GM21528 (cell line): ENCODE results near the gene COL5A1.

ENCODE experiments used
- ATAC-seq: cut with Tn5 transposase; IDR thresholded peaks from one replicate; pipeline ENCODE4 v1.9.1; 2021; ENCODE audit warnings: mild to moderate bottlenecking, moderate library complexity; ENCODE audit not compliant: unreplicated experiment, low FRiP score

COL5A1 gene

GRCh38 chr9:134735441-134736175 is 94.0 kb downstream of the COL5A1 start:
- ATAC-seq, result no peak

GRCh38 chr9:134736791-134737497 is 95.3 kb downstream of the COL5A1 start:
- ATAC-seq, result no peak

- no peak for ATAC-seq
Observed at GRCh38 chr9:134737842-134738580, 96.4 kb downstream of the COL5A1 start.

GRCh38 chr9:134738869-134739659 is 97.5 kb downstream of the COL5A1 start:
- ATAC-seq, result no peak

- no peak for ATAC-seq
Observed at GRCh38 chr9:134739660-134739968, 98.0 kb downstream of the COL5A1 start.

DNA sequence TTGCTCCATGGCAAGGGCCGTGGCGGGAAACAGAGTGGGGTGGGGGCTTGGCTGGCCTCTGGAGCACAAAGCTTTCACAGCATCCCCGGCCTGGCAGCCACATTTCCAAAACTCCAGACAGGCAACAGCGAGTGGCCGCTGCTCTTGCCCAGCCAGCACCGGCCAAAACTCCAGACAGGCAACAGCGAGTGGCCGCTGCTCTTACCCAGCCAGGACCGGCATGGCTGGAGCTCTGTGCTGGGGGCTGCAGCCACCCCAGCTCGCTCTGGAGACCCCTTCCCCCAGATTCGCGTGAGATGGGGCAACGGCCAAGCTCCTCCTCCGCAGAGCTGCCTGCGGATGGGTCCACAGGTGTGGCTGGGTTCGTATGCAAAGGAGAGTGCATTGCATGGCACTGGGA is 98.5 kb downstream of the COL5A1 start:
- no peak for ATAC-seq

- ATAC-seq, result no peak
Observed at GRCh38 chr9:134741846-134742245, 100.2 kb downstream of the COL5A1 start.

DNA sequence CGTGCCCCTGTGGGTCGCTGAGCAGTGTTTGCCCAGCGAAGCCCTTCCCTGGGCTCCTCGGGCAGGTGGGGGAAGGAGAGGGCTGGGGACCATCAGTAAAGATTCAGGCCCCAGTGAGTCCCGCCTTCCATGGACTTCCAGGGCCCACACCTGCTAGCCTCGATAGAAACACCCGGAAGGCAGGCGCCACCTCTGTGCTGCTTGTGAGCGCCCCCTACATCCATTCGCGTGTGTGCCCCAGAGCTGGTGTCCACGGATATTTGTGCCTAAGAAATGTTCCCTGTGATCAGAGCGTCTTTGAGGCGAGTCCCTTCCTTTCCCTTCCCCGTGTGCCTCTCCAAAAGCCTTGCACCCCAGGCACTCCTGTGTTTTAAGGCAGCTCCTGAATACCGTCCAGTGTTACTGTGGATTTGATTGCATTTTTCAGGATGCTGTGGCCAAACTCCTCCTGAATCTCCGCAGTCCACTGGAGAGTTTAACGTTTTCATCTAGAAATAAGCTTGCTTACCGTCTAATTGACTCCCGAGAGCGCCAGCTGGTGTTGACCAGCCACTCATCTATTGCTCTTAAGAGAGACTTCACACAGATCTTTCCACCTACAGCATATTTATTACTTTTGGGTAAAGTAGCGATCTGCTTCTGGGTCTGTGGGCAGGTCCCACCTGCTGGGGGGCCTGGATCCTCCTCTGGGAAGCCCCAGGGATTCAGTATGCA is 101.4 kb downstream of the COL5A1 start:
- ATAC-seq, result no peak

DNA sequence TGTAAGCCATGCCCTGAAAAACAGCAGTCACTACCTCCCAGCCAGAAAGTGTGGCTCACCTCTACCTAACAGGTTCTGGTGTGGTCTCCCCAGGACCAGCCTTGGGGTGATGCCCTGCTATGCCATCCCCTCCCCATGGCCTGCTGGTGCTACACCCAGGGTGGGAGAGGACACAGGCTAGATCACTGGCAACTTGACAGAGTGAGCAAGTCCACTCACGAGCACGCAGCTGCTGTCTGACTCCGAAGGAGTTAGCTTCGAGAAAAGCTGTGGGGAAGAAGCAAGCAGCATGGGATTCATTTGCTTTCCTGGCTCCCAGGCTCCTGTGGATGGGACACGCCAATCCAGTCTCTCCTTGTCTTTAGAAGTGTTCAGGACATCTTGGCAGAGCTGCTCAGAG is 102.2 kb downstream of the COL5A1 start:
- no peak for ATAC-seq

DNA sequence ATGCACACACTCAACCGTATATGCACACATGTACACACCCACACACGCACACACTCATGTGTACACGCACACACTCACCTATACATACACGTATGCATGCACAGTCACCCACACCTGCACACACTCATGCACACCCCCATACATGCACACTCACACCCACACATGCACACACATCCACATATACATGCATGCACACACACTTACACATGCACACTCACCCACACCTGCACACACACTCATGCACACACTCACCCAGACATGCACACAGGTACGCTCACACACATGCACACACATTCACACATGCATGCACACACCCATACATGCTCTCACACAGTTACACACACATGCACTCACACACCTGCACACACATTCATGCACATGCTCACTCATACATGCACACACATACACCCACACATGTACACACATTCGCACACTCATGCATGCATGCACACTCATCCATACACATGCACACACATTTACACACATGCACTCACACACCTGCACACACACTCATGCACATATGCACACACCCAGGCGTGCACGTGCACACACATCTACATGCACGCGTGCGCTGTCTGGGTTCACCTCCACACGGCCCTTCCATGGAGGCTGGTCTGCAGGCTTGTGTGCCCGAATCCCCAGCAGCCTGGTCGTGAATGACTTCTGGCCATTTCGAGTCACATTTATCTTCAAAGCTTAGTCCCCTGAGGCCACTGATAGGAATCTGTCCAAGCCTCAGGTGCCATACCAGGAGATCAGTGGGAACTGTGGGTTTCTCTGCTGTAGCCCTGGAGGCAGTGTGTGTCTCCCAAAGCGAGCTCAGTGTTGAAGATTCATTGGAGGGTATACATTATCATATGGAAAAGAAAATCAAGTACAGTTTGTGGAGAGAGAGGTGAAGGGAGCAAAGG is 103.0 kb downstream of the COL5A1 start:
- ATAC-seq, result no peak

DNA sequence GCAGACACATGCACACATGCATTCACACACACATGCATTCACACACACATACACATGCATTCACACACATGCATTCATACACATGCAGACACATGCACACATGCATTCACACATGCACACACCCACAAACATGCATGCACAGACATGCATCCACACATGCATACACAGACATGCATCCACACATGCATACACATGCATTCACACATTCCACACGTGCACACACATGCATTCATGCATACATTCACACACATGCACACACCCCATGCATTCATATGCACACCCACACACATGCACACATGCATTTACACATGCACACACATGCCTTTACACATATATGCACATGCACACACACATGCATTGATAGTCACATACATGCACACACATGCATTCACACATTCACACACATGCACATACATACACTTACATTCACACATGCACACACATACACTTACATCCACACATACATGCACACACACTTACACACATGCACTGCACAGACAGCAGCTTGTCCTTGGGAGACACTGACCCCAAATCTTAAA is 106.4 kb downstream of the COL5A1 start:
- no peak for ATAC-seq

- ATAC-seq, result no peak
Observed at GRCh38 chr9:134748591-134748990, 107.0 kb downstream of the COL5A1 start.

DNA sequence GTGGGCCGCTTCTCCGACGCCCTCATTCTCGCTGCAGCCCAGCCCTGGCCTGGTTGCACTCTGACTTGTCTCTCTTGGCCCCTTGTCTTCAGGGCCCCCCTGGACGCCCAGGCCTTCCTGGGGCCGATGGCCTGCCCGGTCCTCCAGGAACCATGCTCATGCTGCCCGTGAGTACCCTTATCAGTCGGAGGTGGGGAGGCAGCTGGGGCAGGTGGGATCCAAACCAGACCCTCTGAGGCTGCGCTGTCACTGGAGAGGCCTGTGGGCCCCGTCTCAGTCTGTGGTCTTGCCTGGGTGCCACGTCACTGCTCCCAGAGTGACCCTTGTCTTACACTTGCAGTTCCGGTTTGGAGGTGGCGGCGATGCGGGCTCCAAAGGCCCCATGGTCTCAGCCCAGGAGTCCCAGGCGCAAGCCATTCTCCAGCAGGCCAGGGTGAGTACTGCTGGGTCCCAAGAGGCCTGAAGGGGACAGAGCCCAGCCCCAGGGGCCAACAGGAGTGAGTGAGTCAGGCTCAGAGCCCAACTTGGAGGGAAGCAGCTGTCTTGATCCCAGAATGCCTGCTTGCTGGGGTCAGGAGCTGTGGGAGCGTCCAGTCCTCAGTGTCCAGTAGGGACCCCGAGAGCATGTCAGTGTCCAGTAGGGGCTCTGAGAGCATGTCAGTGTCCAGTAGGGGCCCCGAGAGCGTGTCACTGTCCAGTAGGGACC is 109.0 kb downstream of the COL5A1 start:
- no peak for ATAC-seq

DNA sequence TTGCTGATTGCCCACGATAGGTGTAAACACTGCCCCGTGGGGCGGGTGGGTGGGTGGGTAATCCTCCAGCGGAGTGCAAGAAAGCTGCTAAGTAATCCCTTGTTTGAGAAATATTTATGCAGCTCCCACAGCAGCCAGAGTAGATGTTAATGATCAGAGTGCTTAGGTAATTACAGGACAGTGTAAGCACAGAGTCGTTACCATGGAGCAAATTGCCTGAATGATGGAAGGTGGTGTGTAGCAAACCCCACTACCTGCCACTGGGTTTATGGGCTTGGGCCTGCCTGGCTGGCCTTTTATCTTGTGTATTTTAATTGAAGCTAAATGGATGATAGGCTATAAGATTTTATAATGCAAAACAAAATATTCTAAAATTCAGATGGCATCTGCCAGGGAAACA is 110.0 kb downstream of the COL5A1 start:
- no peak for ATAC-seq

GRCh38 chr9:134752471-134753168 is 111.0 kb downstream of the COL5A1 start:
- no peak for ATAC-seq

- ATAC-seq, result no peak
Observed at GRCh38 chr9:134753191-134753590, 111.6 kb downstream of the COL5A1 start.

- no peak for ATAC-seq
Observed at GRCh38 chr9:134755221-134755907, 113.8 kb downstream of the COL5A1 start.
